ENCODE data around the gene SLC9A3.
"Not testable (repeated sequence)": the region's sequence is repeated elsewhere in the genome, so short reads cannot be mapped to it uniquely, and the experiment has no call there.

The SLC9A3 gene

GRCh38 chr5:489689-490080 lies 34.6 kb downstream of the SLC9A3 start:
- TF ChIP-seq CTBP1 (IDR thresholded peaks at IDR 0.05; ENCODE audit: borderline replicate concordance): no peak
- no peak for TF ChIP-seq ZNF384 (IDR thresholded peaks at IDR 0.05)
- no peak for TF ChIP-seq FOXM1 (IDR thresholded peaks at IDR 0.05; ENCODE audit: borderline replicate concordance)
- no peak for TF ChIP-seq NFRKB (IDR thresholded peaks at IDR 0.05)
- no peak for TF ChIP-seq FOXA1 (IDR thresholded peaks at IDR 0.05)
- TF ChIP-seq PKNOX1 (IDR thresholded peaks at IDR 0.05): no peak
- TF ChIP-seq BHLHE40 (IDR thresholded peaks at IDR 0.05; ENCODE audit: borderline replicate concordance): no peak
- no peak for TF ChIP-seq L3MBTL2 (conservative IDR thresholded peaks at IDR 0.05)
- no peak for TF ChIP-seq ELF4 (IDR thresholded peaks at IDR 0.05)
- TF ChIP-seq ARNT (IDR thresholded peaks at IDR 0.05): no peak
- no peak for TF ChIP-seq LEF1 (IDR thresholded peaks at IDR 0.05; ENCODE audit: borderline replicate concordance)
- no peak for TF ChIP-seq FOXK2 (IDR thresholded peaks at IDR 0.05)
- no peak for TF ChIP-seq SP1 (IDR thresholded peaks at IDR 0.05)
- TF ChIP-seq SUZ12 (IDR thresholded peaks at IDR 0.05): no peak
- TF ChIP-seq TARDBP (IDR thresholded peaks at IDR 0.05): no peak
- no peak for TF ChIP-seq HDGF (IDR thresholded peaks at IDR 0.05; ENCODE audit: borderline replicate concordance)
- POLR2A ChIA-PET: no interaction called here
- CTCF ChIA-PET: no interaction called here
- no peak for DNase-seq (ENCODE audit: extremely low spot score)

- CTCF ChIA-PET: no interaction called here
These were observed 35.2 kb downstream of the SLC9A3 start for GRCh38 chr5:488744-489688.

GRCh38 chr5:488241-488640 lies 36.0 kb downstream of the SLC9A3 start:
- POLR2A ChIA-PET: no interaction called here
- CTCF ChIA-PET: no interaction called here
- TF ChIP-seq FOXA1 (IDR thresholded peaks at IDR 0.05) (no peak), ELF4 (IDR thresholded peaks at IDR 0.05) (no peak), SUZ12 (IDR thresholded peaks at IDR 0.05) (no peak)
- DNase-seq (ENCODE audit: extremely low spot score): no peak

More at GRCh38 chr5:488744-489688, 35.2 kb downstream of the SLC9A3 start:
- POLR2A ChIA-PET: no interaction called here
- TF ChIP-seq FOXA1 (IDR thresholded peaks at IDR 0.05): no peak
- no peak for TF ChIP-seq L3MBTL2 (conservative IDR thresholded peaks at IDR 0.05)
- no peak for TF ChIP-seq ARNT (IDR thresholded peaks at IDR 0.05)
- no peak for TF ChIP-seq LEF1 (IDR thresholded peaks at IDR 0.05; ENCODE audit: borderline replicate concordance)
- TF ChIP-seq SUZ12 (IDR thresholded peaks at IDR 0.05): no peak
- TF ChIP-seq BHLHE40 (IDR thresholded peaks at IDR 0.05; ENCODE audit: borderline replicate concordance): no peak
- DNase-seq (ENCODE audit: extremely low spot score): no peak

- POLR2A ChIA-PET; DNase-seq (ENCODE audit: extremely low spot score); CTCF ChIA-PET: not testable (repeated sequence)
These were observed 37.7 kb downstream of the SLC9A3 start for GRCh38 chr5:486597-486996.

- POLR2A ChIA-PET: no interaction called here
- CTCF ChIA-PET: no interaction called here
- no peak for DNase-seq (ENCODE audit: extremely low spot score)
- no peak for TF ChIP-seq NFRKB (IDR thresholded peaks at IDR 0.05)
- TF ChIP-seq SP1 (IDR thresholded peaks at IDR 0.05): no peak
- no peak for TF ChIP-seq HDGF (IDR thresholded peaks at IDR 0.05; ENCODE audit: borderline replicate concordance)
- TF ChIP-seq ELF4 (IDR thresholded peaks at IDR 0.05): no peak
- TF ChIP-seq L3MBTL2 (conservative IDR thresholded peaks at IDR 0.05): no peak
- no peak for TF ChIP-seq CTBP1 (IDR thresholded peaks at IDR 0.05; ENCODE audit: borderline replicate concordance)
- no peak for TF ChIP-seq FOXA1 (IDR thresholded peaks at IDR 0.05)
- TF ChIP-seq ARNT (IDR thresholded peaks at IDR 0.05): no peak
- no peak for TF ChIP-seq FOXM1 (IDR thresholded peaks at IDR 0.05; ENCODE audit: borderline replicate concordance)
- TF ChIP-seq PKNOX1 (IDR thresholded peaks at IDR 0.05): no peak
- no peak for TF ChIP-seq FOXK2 (IDR thresholded peaks at IDR 0.05)
- TF ChIP-seq BHLHE40 (IDR thresholded peaks at IDR 0.05; ENCODE audit: borderline replicate concordance): no peak
- TF ChIP-seq ZNF384 (IDR thresholded peaks at IDR 0.05): no peak
- TF ChIP-seq TARDBP (IDR thresholded peaks at IDR 0.05): no peak
- no peak for TF ChIP-seq SUZ12 (IDR thresholded peaks at IDR 0.05)
- no peak for TF ChIP-seq LEF1 (IDR thresholded peaks at IDR 0.05; ENCODE audit: borderline replicate concordance)
These were observed 38.2 kb downstream of the SLC9A3 start for GRCh38 chr5:485946-486491.

GRCh38 chr5:485113-485945 lies 38.9 kb downstream of the SLC9A3 start:
- ChIA-PET POLR2A (no interaction called here), CTCF (no interaction called here)
- no peak for TF ChIP-seq ELF4 (IDR thresholded peaks at IDR 0.05)
- TF ChIP-seq PKNOX1 (IDR thresholded peaks at IDR 0.05): no peak
- TF ChIP-seq ZNF384 (IDR thresholded peaks at IDR 0.05): no peak
- TF ChIP-seq L3MBTL2 (conservative IDR thresholded peaks at IDR 0.05): no peak
- TF ChIP-seq TARDBP (IDR thresholded peaks at IDR 0.05): no peak
- TF ChIP-seq FOXA1 (IDR thresholded peaks at IDR 0.05): no peak
- no peak for TF ChIP-seq FOXK2 (IDR thresholded peaks at IDR 0.05)
- TF ChIP-seq FOXM1 (IDR thresholded peaks at IDR 0.05; ENCODE audit: borderline replicate concordance): no peak
- no peak for TF ChIP-seq SP1 (IDR thresholded peaks at IDR 0.05)
- no peak for TF ChIP-seq HDGF (IDR thresholded peaks at IDR 0.05; ENCODE audit: borderline replicate concordance)
- no peak for DNase-seq (ENCODE audit: extremely low spot score)
